CD1c-positive myeloid dendritic cell (primary cell): ENCODE results near the gene UBR4.
"Not testable (repeated sequence)": the region's sequence is repeated elsewhere in the genome, so short reads cannot be mapped to it uniquely, and the experiment has no call there.

Experiments
- DNase-seq: peaks from one replicate; pipeline ENCODE4 v3.0.0-alpha.2; 2016; ENCODE audit errors: extremely low spot score

Gene UBR4

DNA sequence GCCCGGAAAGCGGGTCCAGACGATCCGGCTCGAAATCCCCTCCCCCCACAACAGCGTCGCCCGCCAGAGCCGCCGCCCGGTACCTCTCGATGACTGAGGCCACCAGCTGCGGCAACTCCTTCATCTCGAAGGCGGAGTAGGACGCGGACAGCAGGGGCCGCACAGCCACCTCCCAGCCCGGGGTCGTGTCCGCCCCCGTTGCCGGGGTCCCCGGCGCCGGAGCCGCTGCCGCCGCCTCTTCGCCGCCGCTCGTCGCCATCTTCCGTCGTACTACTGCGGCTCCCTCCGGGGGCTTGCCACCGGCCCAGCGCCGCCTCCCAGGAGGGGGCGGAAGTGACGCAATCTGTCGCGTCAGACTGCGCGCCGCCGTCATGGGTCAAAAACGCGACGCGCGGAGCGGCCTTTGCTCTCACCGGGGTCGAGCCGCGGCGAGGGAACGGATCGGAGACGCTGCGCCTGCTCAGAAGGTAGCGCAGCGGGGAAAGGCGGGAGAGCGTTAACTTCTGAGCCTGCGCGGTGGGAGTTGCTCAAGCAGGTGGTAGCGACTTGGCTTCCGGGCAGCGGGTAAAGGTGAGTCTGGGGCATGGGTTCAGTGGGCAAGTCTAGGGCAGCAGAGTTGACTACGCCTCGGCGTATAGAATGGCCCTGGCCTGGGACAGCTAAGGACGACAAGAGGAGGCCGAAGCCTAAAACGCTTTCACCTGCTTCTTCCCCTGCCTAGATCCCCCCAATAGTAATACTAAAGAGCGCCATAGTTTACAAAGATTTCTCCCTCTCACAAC is at the start of gene UBR4:
Gene UBR4, minus strand, starts transcription at position 277 of the 782 bp plus-strand sequence. Its CDS starts 18 bp downstream, at position 259.
- DNase-seq = peak; percentile 99

- DNase-seq = no peak
These were observed 48.3 kb upstream of the UBR4 start for GRCh38 chr1:19258353-19258752.

- DNase-seq = peak; percentile 89
These were observed 47.3 kb upstream of the UBR4 start for GRCh38 chr1:19257178-19257914.

DNA sequence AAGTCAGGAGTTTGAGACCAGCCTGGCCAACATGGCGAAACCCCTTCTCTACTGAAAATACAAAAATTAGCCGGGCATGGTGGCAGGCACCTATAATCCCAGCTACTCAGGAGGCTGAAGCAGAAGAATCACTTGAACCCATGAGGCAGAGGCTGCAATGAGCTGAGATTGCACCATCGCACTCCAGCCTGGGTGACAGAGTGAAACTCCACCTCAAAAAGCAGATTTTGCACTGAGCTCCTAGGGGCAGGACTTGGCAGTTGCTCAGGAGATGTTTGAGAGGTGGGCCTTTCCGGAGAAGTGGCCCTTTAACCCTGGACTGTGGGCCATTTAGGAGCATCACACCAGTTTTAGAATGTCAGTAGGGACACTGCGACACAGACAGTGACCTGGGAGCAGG is 46.2 kb upstream of the UBR4 start:
- DNase-seq = not testable (repeated sequence)

- DNase-seq = no peak
These were observed 45.2 kb upstream of the UBR4 start for GRCh38 chr1:19255288-19255687.

DNA sequence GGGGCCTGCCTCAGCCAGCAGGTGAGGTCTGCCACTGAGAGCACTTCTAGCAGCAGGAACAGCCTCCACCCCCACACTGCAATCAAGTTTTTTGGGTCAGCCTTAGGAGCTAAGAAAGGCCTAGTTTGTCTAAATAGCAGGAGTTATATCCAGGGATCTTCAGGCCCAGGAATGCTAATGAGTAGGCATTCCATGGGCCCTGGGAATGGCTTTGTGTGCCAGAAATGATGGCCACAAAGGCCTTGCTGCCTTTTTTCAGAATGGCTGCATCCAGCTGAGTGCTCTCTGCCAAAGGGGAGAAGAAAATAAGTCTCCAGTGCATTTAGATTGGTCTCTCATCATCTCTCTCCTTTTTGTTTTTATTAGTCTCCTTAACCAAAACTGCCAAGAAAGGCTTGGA is 44.4 kb upstream of the UBR4 start:
- no peak for DNase-seq

GRCh38 chr1:19251305-19252196 is 41.5 kb upstream of the UBR4 start, which contains the start of the genes EMC1 and MRTO4:
EMC1 (minus strand) TSS chr1:19251524; CDS start chr1:19251509, 15 bp downstream.
MRTO4 (plus strand) TSS chr1:19251805; CDS start chr1:19251836, 31 bp downstream.
- peak; percentile 95 for DNase-seq

DNA sequence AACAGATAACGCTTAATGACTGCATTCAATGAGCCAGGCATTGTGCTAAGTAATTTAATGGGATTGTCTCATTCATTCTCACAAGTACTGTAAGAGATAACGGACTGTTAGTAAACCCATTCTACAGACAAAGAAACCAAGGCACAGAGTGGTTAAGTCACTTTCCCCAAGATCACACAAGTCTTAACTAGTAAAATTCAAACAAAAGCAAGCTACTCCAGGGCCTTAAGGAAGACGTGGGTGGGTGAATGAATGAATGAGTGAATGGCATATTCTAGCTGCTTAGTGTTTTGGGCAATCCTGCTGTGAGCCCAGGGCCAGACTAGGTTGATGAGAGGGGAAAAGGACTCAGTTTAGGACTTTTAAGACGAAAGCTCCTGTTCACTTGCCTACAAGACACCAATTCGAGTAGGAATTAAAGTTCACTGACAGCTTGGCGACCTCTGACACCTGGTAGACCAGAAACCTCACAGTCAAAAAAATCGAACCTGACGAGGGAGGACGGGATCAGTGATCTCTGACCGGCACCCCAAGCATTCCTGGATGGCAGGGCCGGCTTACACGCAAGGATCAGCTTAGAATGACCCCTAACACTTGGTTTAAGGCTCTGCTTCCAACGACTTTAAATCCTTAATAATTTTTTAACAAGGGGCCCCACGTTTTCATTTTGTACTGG is 40.7 kb upstream of the UBR4 start:
- DNase-seq = no peak

DNA sequence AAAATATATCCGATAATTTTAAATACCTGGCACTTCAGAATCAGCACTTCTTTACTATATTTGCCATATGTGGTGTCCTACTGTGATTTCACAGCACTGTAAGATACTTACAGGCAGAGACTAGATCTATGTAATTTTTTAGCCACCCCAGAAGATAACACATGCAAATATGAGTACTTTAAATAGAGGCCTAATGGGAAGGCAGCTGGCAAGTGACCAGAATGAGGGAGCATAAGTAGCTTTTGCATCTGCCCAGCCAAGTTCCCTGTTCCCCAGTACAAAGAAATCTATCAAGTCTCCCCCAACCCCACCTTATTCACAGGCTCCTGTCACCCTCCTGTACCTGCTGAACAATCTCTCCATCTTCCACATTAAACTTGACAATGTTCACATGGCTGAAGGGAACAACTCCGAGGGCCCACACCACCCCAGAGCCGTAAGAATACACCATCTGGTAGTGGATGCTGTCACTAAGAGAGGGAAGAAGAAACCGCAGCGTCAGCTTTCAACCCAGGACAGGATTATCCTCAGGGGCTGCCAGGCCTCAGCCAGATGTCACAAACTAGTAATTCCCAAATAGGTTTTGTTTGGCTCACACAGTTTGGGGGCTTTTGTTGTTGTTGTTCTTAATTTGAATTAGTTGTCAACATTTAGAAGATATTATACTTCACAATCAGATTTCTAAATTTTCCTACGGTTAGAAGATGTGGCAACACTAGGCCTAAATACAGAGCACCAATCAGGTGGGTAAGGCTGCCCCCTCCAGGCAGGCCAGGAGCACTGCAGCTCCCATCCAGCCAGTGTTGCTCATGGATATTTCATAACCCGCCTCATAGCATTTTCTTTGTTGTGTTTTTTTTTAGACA is 30.8 kb upstream of the UBR4 start:
- peak; percentile 72 for DNase-seq

DNA sequence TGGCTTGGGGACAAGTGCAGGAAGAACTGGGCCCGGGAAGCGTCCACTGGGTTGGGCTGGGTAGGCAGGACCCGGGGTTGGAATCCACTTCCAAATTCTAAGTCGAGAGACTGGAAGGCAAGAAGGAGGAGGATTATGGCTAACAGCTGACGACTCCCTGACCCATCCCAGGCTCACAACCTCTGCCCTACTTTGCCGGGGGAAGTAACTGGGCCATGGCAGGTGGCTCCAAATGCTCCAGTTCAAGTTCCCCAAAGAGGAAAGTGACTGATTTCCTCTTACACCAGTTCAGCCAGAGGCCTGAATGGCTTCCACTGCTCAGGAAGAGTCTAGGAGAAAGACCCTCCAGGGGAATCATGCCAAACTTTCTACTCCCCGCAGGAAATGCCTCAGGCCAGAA is 29.8 kb upstream of the UBR4 start:
- peak; percentile 34 for DNase-seq

DNA sequence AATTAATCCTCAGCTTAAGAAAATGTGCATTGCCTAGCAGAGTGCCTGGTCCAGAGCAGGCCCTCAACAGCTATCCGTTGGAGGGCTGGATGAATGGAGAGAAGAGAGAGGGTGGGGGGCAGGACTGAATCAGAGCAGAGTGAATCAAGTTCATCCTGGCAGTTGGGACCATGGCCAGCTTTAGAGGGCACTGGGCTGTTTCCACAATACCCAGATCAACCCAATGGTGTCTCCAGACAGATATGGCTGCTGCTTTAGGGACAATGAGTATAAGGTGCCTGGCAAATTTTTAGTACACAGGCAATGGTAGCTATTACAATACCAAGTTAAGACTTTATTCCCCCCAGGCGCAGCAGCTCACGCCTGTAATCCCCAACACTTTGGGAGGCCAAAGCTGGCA is 24.2 kb upstream of the UBR4 start:
- DNase-seq = no peak

DNA sequence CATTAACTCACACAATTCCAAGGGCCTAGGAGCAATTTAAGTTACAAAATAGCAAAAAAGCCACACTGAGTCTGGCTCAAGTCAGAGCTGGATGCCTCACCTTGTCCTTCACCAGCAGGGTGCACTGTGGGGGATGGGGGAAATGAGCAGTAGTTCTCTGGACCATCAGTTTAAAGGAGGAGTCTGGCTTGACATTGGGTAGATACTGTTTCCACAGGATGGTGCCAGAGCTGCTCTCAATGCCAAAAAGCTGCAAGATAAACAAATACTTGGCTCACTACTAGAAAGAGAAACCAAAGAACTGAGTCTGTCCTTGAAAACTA is 22.4 kb upstream of the UBR4 start:
- no peak for DNase-seq

- not testable (repeated sequence) for DNase-seq
These were observed 21.9 kb upstream of the UBR4 start for GRCh38 chr1:19231736-19232523.

- DNase-seq = no peak
These were observed 19.8 kb upstream of the UBR4 start for GRCh38 chr1:19229828-19230325.

GRCh38 chr1:19229229-19229628 is 19.2 kb upstream of the UBR4 start:
- no peak for DNase-seq

GRCh38 chr1:19222979-19223824 is 13.1 kb upstream of the UBR4 start:
- DNase-seq = no peak

- DNase-seq = no peak
These were observed 12.5 kb upstream of the UBR4 start for GRCh38 chr1:19222573-19222972.

GRCh38 chr1:19220991-19221390 is 10.9 kb upstream of the UBR4 start:
- DNase-seq = no peak
